Activated CD4-positive, alpha-beta T cell treated with anti-CD3 and anti-CD28 coated beads, Interleukin-2, amount 10 ng/mL, durations not matched to agents 7 days and 5 days (primary cell): ENCODE data around the gene ZNRF1. TPM values are rescaled to one million over a fixed set of nuclear protein-coding genes. Genes with fewer than 3 reads are reported as not detected.

Experiments
- CTCF ChIA-PET: fragments of 350-600 bp; sonication (Branson Sonifier 250); formaldehyde crosslinking; loops from one replicate; lab custom pipeline; 2021; ENCODE audit warnings: antibody characterized with exemption; lab: Charles Lee
- POLR2A ChIA-PET: fragments of 350-600 bp; sonication (Branson Sonifier 250); formaldehyde crosslinking; loops from one replicate; lab custom pipeline; 2021; ENCODE audit warnings: antibody characterized with exemption; lab: Charles Lee
- DNase-seq: peaks from one replicate; pipeline ENCODE4 v3.0.0-alpha.2; 2020
- H3K27ac Mint-ChIP-seq: one replicate; pipeline ENCODE4 v1.8.0; 2021; ENCODE audit warnings: mild to moderate bottlenecking, moderate library complexity, mixed read lengths
- H3K27me3 Mint-ChIP-seq: one replicate; pipeline ENCODE4 v1.8.0; 2021; ENCODE audit warnings: mixed read lengths
- H3K36me3 Mint-ChIP-seq: one replicate; pipeline ENCODE4 v1.8.0; 2021; ENCODE audit warnings: low read depth, mixed read lengths
- H3K4me1 Mint-ChIP-seq: one replicate; pipeline ENCODE4 v1.8.0; 2021; ENCODE audit warnings: mixed read lengths
- H3K4me3 Mint-ChIP-seq: one replicate; pipeline ENCODE4 v1.8.0; 2021; ENCODE audit warnings: mild to moderate bottlenecking, moderate library complexity, mixed read lengths
- H3K9me3 Mint-ChIP-seq: one replicate; pipeline ENCODE4 v1.8.0; 2021; ENCODE audit warnings: mixed read lengths
- total RNA-seq, 2 experiments: library from RNA; stranded (reverse); gene quantifications; one replicate each; pipeline ENCODE4 v1.2.3, GENCODE V29; 2021

The ZNRF1 gene
- total RNA-seq, 2 experiments from 2014 or later, result 16.1 to 16.3 TPM

DNA sequence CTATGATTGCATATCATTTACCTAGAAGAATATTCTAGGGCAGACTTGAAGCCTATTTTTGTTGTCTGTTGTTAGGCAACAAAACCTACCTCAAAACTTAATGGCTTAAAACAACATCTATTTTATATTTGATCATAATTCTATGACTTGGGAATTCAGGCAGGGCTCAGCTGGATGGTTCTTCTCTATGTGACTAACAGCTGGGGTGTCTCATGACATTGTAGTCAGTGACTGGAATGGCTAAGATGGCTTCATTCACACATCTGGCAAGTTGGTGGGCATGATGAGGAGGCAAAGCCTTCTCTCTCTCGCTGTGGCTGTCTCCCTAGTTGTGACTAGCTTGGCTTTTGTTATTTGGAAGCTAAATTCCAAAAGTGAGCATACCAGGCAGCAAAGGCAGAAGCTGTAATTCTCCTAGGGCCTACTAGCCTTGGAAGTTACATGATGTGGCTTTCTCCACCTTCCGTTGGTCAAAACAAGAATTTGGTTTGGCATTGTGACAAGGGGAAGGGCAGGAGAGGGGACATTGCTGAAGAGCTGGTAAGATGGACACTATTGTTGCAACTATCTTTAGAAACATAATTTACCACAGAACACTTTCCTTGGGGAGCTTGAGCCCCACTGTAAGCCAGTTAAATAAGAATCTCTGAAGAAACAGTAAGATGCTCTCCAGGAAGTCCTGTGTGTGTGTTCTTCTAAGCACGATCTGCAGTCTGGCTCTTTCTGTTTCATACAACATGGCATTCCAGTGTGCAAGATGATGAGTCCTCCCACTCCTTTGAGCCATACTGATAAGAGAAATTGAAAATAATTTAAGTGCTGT lies 39.4 kb downstream of the ZNRF1 start:
- Mint-ChIP-seq H3K9me3 (peaks cover 20% of the 10 kb centered on the region), H3K27me3 (no peaks in the 10 kb centered on the region), H3K36me3 (peaks cover 29% of the 10 kb centered on the region), H3K27ac (no peak overlapping the region), H3K4me1 (peaks cover 16% of the 10 kb centered on the region), H3K4me3 (no peak overlapping the region)
- POLR2A ChIA-PET, result no interaction called here
- DNase-seq, result no peak
- CTCF ChIA-PET, result interaction anchor here (0.7 kb wide), 1 partner anchor 375 kb away, joined by 3 read pairs; no protein-coding TSS in a partner anchor

DNA sequence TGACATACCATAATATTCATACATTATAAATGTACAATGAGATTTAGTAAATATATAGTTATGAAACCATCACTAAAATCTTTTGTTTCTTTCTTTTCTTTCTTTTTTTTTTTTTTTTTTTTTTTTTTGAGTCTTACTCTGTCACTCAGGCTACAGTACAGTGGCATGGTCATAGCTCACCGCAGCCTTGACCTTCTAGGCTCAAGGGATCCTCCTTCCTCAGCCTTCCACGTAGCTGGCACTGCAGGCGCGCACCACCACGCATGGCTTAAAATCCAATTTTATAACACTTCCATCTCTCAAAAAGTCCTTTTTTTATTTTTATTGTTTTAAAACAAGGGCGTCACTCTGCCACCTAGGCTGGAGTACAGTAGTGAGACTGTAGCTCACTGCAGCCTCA lies 41.1 kb downstream of the ZNRF1 start:
- DNase-seq, result no peak
- Mint-ChIP-seq H3K4me1 (peaks cover 16% of the 10 kb centered on the region), H3K27ac (no peak overlapping the region), H3K4me3 (no peak overlapping the region), H3K27me3 (no peaks in the 10 kb centered on the region), H3K9me3 (peaks cover 17% of the 10 kb centered on the region), H3K36me3 (peaks cover 29% of the 10 kb centered on the region)
- POLR2A ChIA-PET, result no interaction called here
- CTCF ChIA-PET, result no interaction called here

DNA sequence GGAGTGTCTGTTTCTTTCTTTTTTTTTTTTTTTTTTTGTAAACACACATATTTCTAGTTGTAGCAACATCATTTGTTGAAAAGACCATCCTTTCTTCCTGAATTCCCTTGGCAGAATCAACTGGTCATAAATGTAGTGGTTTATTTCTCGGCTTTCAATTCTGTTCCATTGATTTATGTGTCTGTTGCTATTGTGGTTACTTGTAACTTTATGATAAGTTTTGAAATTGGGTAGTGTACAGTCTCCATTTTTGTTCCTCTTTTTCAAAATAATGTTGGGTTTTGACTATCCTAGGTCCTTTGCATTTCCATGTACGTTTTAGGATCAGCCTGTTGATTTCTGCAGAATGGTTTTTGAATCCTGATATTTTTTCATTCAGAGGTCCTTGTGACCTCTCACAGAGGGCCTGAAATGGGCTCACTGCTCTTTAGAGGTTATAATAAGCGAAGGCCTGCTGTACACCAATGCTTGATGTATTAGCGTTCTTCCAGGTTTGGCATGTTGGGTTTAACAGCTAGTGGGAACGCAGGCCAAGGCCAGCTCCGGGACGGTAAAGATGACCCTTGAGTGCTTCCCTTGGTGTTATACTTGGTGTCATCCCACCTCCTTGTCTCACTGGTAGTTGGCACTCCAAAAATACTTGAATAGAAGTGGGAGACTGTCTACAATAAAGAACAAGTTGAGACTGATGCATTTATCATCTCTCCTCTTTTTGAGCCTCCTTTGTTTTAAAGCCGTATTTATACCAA lies 43.8 kb downstream of the ZNRF1 start:
- Mint-ChIP-seq H3K36me3 (peaks cover 16% of the 10 kb centered on the region), H3K27ac (no peak overlapping the region), H3K4me1 (peaks cover 14% of the 10 kb centered on the region), H3K9me3 (peaks cover 11% of the 10 kb centered on the region), H3K4me3 (no peak overlapping the region), H3K27me3 (no peaks in the 10 kb centered on the region)
- CTCF ChIA-PET, result interaction anchor here (0.6 to 1.9 kb wide), 3 partner anchors 18 to 716 kb away, joined by 3 to 4 read pairs (median 3); no protein-coding TSS in a partner anchor
- POLR2A ChIA-PET, result no interaction called here
- DNase-seq, result no peak

DNA sequence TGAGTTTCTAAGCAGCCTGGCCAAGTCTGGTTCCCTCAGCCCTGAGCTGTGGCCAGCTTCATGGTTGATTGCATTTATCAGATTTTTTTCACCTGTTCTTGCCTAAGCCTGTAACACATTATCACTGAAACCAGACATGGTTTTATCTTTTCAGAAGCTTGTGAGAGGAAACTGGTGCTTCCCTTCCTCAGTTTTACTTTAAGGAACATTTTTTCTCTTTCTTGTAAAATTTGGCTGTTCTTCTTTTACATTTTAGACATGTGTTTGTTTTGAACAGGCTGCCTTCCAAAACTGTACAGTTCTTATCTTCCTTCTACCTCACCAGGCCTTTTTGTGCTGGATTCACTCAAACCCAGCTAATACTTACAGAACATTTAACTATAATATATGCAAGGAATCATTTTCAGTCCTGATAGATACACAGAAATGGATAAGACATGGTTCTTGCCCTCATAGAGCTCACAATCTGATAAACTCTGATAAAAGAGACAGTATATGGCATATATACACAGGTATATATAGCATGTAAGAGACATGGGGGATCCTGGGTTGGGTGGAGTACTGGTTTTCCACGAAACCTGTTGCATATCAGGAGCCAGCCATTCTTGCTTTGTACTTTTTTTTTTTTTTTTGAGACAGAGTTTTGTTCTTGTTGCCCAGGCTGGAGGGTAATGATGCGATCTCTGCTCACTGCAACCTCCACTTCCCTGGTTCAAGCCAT lies 44.5 kb downstream of the ZNRF1 start:
- POLR2A ChIA-PET, result no interaction called here
- H3K36me3 Mint-ChIP-seq, result peaks cover 9% of the 10 kb centered on the region

DNA sequence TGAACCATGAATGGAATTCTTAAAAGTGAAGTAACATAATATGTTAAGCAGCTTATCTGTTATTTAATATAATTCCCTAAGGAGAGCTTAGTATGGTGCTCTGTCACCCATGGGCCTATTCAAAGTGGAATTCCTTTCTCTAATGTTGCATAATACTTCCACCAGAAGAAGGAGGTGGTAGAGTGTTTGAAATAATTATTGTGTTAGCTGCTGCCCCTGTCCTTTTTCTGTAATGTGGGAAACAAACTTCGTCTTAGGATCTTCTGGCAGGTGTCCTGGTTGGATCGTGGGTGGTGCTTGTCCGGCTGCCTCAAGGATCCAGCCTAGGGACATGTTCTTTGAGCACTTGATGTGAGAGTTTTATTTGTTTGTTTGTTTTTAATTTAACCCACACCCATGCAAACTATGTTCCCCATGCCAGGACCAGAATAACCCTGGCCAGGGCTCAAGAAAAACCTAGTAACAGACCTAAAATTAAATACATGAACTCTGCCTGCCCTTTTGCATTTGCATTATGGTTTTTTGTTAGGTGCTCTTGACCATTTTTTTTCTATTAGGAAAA lies 46.1 kb downstream of the ZNRF1 start:
- Mint-ChIP-seq H3K27ac (no peak overlapping the region), H3K4me3 (no peak overlapping the region), H3K4me1 (peaks cover 4% of the 10 kb centered on the region), H3K27me3 (no peaks in the 10 kb centered on the region), H3K36me3 (peaks cover 6% of the 10 kb centered on the region), H3K9me3 (peaks cover 4% of the 10 kb centered on the region)
- no peak for DNase-seq
- CTCF ChIA-PET, result interaction anchor here (1.0 to 1.4 kb wide), 2 partner anchors 13 to 24 kb away, joined by 3 to 4 read pairs; no protein-coding TSS in a partner anchor
- POLR2A ChIA-PET, result no interaction called here

More for the DNA sequence above, 44.5 kb downstream of the ZNRF1 start:
- H3K27me3 Mint-ChIP-seq, result no peaks in the 10 kb centered on the region
- H3K9me3 Mint-ChIP-seq, result peaks cover 4% of the 10 kb centered on the region
- DNase-seq, result no peak
- H3K27ac Mint-ChIP-seq, result no peak overlapping the region
- CTCF ChIA-PET, result interaction anchor here (1.4 kb wide), 2 partner anchors 14 to 18 kb away, joined by 3 to 4 read pairs; no protein-coding TSS in a partner anchor
- H3K4me3 Mint-ChIP-seq, result no peak overlapping the region
- peaks cover 10% of the 10 kb centered on the region for H3K4me1 Mint-ChIP-seq

DNA sequence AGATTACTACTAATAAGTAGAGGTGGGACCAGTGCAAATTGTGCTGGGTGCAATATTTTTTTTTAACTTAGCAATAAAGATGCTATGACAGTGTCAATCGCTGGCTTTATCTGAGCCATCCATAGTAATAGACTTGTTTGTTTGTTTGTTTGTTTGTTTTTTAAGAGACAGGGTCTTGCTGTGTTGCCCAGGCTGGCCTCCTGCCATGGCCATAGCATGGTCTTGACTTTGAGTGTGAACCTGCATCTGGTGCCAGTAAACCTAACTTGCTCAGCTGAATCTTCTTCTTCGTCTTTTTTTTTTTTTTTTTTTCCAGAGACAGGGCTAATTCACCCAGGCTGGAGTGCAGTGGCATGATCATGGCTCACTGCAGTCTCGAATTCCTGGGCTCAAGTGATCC lies 46.6 kb downstream of the ZNRF1 start:
- CTCF ChIA-PET, result interaction anchor here (0.7 to 1.0 kb wide), 2 partner anchors 23 to 420 kb away, joined by 3 to 4 read pairs; no protein-coding TSS in a partner anchor
- H3K9me3 Mint-ChIP-seq, result peaks cover 5% of the 10 kb centered on the region
- H3K36me3 Mint-ChIP-seq, result peaks cover 8% of the 10 kb centered on the region
- H3K27me3 Mint-ChIP-seq, result no peaks in the 10 kb centered on the region
- no peak overlapping the region for H3K4me3 Mint-ChIP-seq
- POLR2A ChIA-PET, result no interaction called here
- H3K27ac Mint-ChIP-seq, result no peak overlapping the region
- DNase-seq, result no peak
- H3K4me1 Mint-ChIP-seq, result peaks cover 4% of the 10 kb centered on the region

DNA sequence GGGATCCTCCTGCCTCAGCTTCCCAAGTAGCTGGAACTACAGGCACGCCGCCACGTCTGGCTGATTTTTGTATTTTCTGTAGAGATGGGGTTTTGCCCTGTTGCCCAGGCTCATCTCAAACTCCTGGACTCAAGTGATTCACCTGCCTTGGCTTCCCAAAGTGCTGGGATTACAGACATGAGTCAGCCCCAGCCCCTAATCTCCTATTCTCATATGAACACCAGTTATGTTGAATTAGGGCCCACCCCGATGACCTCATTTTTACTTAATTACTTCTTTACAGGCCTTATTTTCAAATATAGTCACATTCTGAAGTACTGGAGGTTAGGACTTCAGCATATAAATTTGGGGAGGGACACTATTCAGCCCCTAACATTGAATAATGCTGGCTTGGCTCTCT lies 49.2 kb downstream of the ZNRF1 start:
- peaks cover 3% of the 10 kb centered on the region for H3K4me1 Mint-ChIP-seq
- H3K27me3 Mint-ChIP-seq, result no peaks in the 10 kb centered on the region
- CTCF ChIA-PET, result interaction anchor here (0.9 to 1.2 kb wide), 2 partner anchors 22 to 63 kb away, joined by 3 read pairs; no protein-coding TSS in a partner anchor
- peaks cover 5% of the 10 kb centered on the region for H3K36me3 Mint-ChIP-seq
- peaks cover 5% of the 10 kb centered on the region for H3K9me3 Mint-ChIP-seq
- no peak overlapping the region for H3K27ac Mint-ChIP-seq
- POLR2A ChIA-PET, result no interaction called here
- DNase-seq, result no peak
- no peak overlapping the region for H3K4me3 Mint-ChIP-seq

DNA sequence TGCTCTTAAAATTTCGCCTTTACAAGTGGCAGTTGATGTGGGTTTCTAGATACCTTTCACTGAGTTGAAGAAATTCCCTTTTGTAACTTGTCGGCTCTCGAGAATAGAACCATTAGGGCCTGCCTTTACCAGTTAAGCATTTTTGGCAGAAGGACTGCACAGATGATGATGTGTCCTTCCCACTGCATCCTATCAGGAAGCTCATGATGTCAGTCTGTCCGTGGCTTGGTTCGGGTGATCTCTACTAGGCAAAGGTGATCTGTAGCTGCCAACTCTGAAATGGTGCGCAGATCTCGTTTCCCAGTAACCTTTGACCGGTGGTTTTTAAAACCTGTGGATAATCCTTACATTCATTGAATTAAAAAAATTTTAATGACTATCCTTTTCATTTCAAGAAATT lies 49.7 kb downstream of the ZNRF1 start:
- no peak for DNase-seq
- no peak overlapping the region for H3K4me3 Mint-ChIP-seq
- H3K27me3 Mint-ChIP-seq, result no peaks in the 10 kb centered on the region
- peaks cover 5% of the 10 kb centered on the region for H3K36me3 Mint-ChIP-seq
- H3K27ac Mint-ChIP-seq, result no peak overlapping the region
- CTCF ChIA-PET, result interaction anchor here (0.9 to 1.2 kb wide), 2 partner anchors 22 to 63 kb away, joined by 3 read pairs; no protein-coding TSS in a partner anchor
- peaks cover 5% of the 10 kb centered on the region for H3K9me3 Mint-ChIP-seq
- H3K4me1 Mint-ChIP-seq, result no peaks in the 10 kb centered on the region
- POLR2A ChIA-PET, result no interaction called here

DNA sequence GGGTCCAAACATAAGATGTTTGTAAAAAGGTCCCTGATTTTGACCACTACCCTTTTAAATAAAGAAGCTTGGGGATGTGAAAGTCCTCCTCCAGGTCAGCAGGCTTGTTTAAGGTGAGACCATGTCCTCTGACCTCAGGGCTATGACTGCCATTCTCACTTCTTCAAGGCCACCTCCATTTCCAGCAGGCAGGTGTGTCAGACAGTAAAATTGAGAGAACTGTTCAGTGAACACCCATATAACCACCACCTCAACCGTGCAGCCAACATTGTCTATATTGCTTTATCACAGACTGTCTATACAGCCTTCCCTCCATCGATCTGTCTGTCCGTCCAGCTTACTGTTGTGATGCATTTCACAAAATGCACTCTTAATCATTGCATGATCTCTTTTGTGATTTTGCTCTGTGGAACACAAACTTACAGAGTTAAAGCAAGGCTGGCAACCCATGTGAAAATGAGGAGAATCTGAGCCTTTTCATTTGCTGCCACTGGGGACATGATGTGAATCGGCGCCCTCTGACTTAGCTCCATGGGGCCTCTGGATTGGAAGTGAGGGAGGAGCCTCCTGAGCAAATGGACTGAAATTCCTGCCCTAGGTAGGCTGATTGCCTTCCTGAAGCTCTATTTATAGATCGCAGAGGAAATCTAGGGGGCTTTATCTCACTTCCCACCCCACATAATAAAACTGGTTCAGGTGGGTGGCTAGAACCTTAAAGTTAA lies 53.8 kb downstream of the ZNRF1 start:
- no peak overlapping the region for H3K4me3 Mint-ChIP-seq
- peaks cover 6% of the 10 kb centered on the region for H3K4me1 Mint-ChIP-seq
- no peak for DNase-seq
- H3K9me3 Mint-ChIP-seq, result peaks cover 5% of the 10 kb centered on the region
- ChIA-PET CTCF (interaction anchor here (0.6 to 3.3 kb wide), 5 partner anchors 9 to 368 kb away, joined by 3 to 10 read pairs (median 6); no protein-coding TSS in a partner anchor), POLR2A (no interaction called here)
- peaks cover 7% of the 10 kb centered on the region for H3K36me3 Mint-ChIP-seq
- no peaks in the 10 kb centered on the region for H3K27me3 Mint-ChIP-seq
- H3K27ac Mint-ChIP-seq, result no peak overlapping the region

DNA sequence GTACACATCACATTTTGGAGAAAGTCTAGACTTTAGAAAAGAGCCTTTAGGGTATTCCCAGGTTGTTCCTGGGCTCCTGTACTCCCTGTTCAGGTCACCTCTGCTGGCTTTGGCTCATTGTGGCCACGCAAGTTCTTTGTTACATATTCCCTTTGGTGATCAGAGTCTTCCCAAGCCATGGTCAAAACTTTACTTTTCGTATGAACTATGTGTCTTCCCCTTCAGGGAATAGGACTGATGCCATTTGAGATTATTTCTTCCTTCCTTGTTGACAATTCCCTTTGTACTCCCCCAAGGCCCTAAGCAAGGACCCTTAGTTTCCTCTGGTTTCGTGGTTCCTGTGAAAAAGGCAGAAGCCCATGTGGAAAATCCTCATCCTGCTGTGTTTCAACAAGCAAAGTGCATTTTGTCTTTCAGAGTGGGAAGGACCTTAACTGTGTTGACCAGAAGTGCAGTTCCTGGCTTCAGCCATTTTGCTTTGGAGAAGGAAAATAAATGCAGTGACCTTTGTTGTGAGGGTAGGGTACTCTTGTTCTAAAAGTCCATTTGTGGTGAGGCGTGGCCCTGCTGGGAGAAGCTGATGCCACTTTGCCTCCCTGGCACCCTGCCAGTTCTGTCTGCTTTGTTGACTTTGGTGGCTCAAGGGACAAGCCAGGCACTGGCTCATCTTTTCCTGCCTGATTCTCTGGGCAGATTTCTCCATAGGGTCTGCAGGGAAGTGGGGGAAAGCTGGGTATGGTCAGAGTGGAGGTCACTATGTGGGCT lies 55.1 kb downstream of the ZNRF1 start:
- no peak for DNase-seq

DNA sequence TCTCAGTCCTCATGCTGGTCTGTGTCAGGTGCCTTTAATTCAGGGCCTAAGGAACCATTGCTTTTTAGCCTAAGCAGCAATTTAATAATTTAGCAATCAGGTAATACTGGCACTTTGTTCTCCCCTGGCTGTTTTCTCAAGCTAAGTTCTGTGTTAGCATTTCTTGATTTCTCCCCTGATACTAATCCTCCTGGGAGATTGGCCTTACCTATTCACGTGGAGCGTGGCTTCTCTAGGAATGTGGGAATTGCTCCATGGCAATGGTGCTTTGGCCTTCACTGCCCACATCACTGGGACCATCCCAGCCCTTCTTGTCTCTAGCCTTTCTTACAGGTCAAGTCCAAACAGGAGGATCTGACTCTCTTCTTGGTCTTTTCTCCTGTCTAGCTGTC lies 55.7 kb downstream of the ZNRF1 start:
- no peaks in the 10 kb centered on the region for H3K27me3 Mint-ChIP-seq
- no peak for DNase-seq
- H3K4me1 Mint-ChIP-seq, result peaks cover 6% of the 10 kb centered on the region
- no peak overlapping the region for H3K27ac Mint-ChIP-seq
- peaks cover 4% of the 10 kb centered on the region for H3K9me3 Mint-ChIP-seq
- H3K4me3 Mint-ChIP-seq, result no peak overlapping the region
- H3K36me3 Mint-ChIP-seq, result peaks cover 6% of the 10 kb centered on the region
- CTCF ChIA-PET, result no interaction called here
- POLR2A ChIA-PET, result interaction anchor here (0.6 kb wide), 1 partner anchor 24 kb away, joined by 4 read pairs; no protein-coding TSS in a partner anchor

More for the DNA sequence above, 55.1 kb downstream of the ZNRF1 start:
- Mint-ChIP-seq H3K9me3 (peaks cover 5% of the 10 kb centered on the region), H3K36me3 (peaks cover 6% of the 10 kb centered on the region), H3K4me1 (peaks cover 6% of the 10 kb centered on the region), H3K4me3 (no peak overlapping the region), H3K27me3 (no peaks in the 10 kb centered on the region), H3K27ac (no peak overlapping the region)
- ChIA-PET CTCF (interaction anchor here (1.5 to 3.3 kb wide), 3 partner anchors 8 to 57 kb away, joined by 6 to 10 read pairs (median 7); no protein-coding TSS in a partner anchor), POLR2A (interaction anchor here (0.6 kb wide), 1 partner anchor 24 kb away, joined by 4 read pairs; no protein-coding TSS in a partner anchor)
